SK-N-MC (cell line): ENCODE data around the gene TMEM30B.

Source experiments
- DNase-seq: peaks from one replicate; pipeline ENCODE4 v3.0.0-alpha.2; 2011; ENCODE audit warnings: low read depth, low spot score
- H3K27ac ChIP-seq: fragments of 200-600 bp; sonication (generic); 2 replicates; pipeline ENCODE4 v1.5.1; 2016; ENCODE audit warnings: mixed run types
- H3K36me3 ChIP-seq: fragments of 200-600 bp; sonication (generic); 2 replicates; pipeline ENCODE4 v1.6.1; 2017; ENCODE audit warnings: antibody characterized with exemption, low read length, mixed read lengths; ENCODE audit not compliant: insufficient read depth
- H3K4me3 ChIP-seq: fragments of 200-600 bp; sonication (generic); 2 replicates; pipeline ENCODE4 v1.5.1; 2016
- H3K9ac ChIP-seq: fragments of 200-600 bp; sonication (generic); 2 replicates; pipeline ENCODE4 v1.8.0; 2017; ENCODE audit warnings: mixed run types, mixed read lengths; ENCODE audit not compliant: insufficient read length
- H3K9me3 ChIP-seq: fragments of 200-600 bp; sonication (generic); 2 replicates; pipeline ENCODE4 v1.6.1; 2017; ENCODE audit warnings: low read depth, mild to moderate bottlenecking, antibody characterized with exemption, low read length, moderate library complexity, mixed read lengths
- EZH2 ChIP-seq: fragments of 200-600 bp; sonication (generic); IDR thresholded peaks from one replicate; pipeline ENCODE4 v1.6.1; 2017; ENCODE audit warnings: antibody characterized with exemption
- FOXP2 ChIP-seq: optimal IDR thresholded peaks from 2 replicates; pipeline ENCODE3; 2011; ENCODE audit warnings: mild to moderate bottlenecking, moderate library complexity; ENCODE audit not compliant: insufficient read depth; ENCODE audit errors: extremely low read length, control extremely low read depth
- POLR2AphosphoS5 ChIP-seq: IDR thresholded peaks from 2 replicates; pipeline ENCODE4 v1.6.1; 2012; ENCODE audit warnings: mild to moderate bottlenecking, low read depth, low read length, borderline replicate concordance

Gene TMEM30B

GRCh38 chr14:61288720-61289119 lies 7.6 kb upstream of the TMEM30B start:
- Histone ChIP-seq H3K27ac (no peak overlapping the region), H3K9me3 (no peaks in the 10 kb centered on the region), H3K4me3 (no peak overlapping the region), H3K36me3 (no peaks in the 10 kb centered on the region), H3K9ac (no peak overlapping the region)
- DNase-seq, result no peak
- no peak for TF ChIP-seq EZH2

GRCh38 chr14:61288228-61288627 lies 7.1 kb upstream of the TMEM30B start:
- H3K9ac ChIP-seq, result no peak overlapping the region
- H3K4me3 ChIP-seq, result no peak overlapping the region
- no peaks in the 10 kb centered on the region for H3K9me3 ChIP-seq
- H3K36me3 ChIP-seq, result no peaks in the 10 kb centered on the region
- TF ChIP-seq EZH2 (no peak), FOXP2 (no peak), POLR2AphosphoS5 (no peak)
- no peak for DNase-seq
- H3K27ac ChIP-seq, result no peak overlapping the region

GRCh38 chr14:61287196-61287595 lies 6.1 kb upstream of the TMEM30B start:
- DNase-seq, result no peak
- H3K36me3 ChIP-seq, result no peaks in the 10 kb centered on the region
- H3K4me3 ChIP-seq, result no peak overlapping the region
- no peak overlapping the region for H3K27ac ChIP-seq
- no peaks in the 10 kb centered on the region for H3K9me3 ChIP-seq
- no peak for TF ChIP-seq EZH2
- TF ChIP-seq POLR2AphosphoS5, result no peak
- TF ChIP-seq FOXP2, result no peak
- H3K9ac ChIP-seq, result no peak overlapping the region

- H3K4me3 ChIP-seq, result no peak overlapping the region
- H3K36me3 ChIP-seq, result no peaks in the 10 kb centered on the region
- no peak overlapping the region for H3K27ac ChIP-seq
- no peak overlapping the region for H3K9ac ChIP-seq
- H3K9me3 ChIP-seq, result no peaks in the 10 kb centered on the region
- TF ChIP-seq FOXP2 (no peak), POLR2AphosphoS5 (no peak), EZH2 (no peak)
- DNase-seq, result no peak
Measured at GRCh38 chr14:61285364-61285763, 4.2 kb upstream of the TMEM30B start.

GRCh38 chr14:61284001-61284400 lies 2.9 kb upstream of the TMEM30B start:
- no peaks in the 10 kb centered on the region for H3K9me3 ChIP-seq
- DNase-seq, result no peak
- H3K36me3 ChIP-seq, result no peaks in the 10 kb centered on the region
- H3K27ac ChIP-seq, result no peak overlapping the region
- H3K4me3 ChIP-seq, result no peak overlapping the region
- TF ChIP-seq POLR2AphosphoS5, result no peak
- no peak for TF ChIP-seq FOXP2
- no peak for TF ChIP-seq EZH2
- H3K9ac ChIP-seq, result no peak overlapping the region

- no peak for DNase-seq
- Histone ChIP-seq H3K27ac (no peak overlapping the region), H3K9me3 (no peaks in the 10 kb centered on the region), H3K36me3 (no peaks in the 10 kb centered on the region), H3K9ac (no peak overlapping the region), H3K4me3 (no peak overlapping the region)
- TF ChIP-seq FOXP2 (no peak), POLR2AphosphoS5 (no peak), EZH2 (no peak)
Measured at GRCh38 chr14:61282746-61283145, 1.6 kb upstream of the TMEM30B start.

- no peak for TF ChIP-seq FOXP2
- no peak for TF ChIP-seq EZH2
- TF ChIP-seq POLR2AphosphoS5, result no peak
- DNase-seq, result no peak
- H3K9ac ChIP-seq, result no peak overlapping the region
- H3K4me3 ChIP-seq, result no peak overlapping the region
- no peaks in the 10 kb centered on the region for H3K9me3 ChIP-seq
- no peaks in the 10 kb centered on the region for H3K36me3 ChIP-seq
- H3K27ac ChIP-seq, result no peak overlapping the region
Measured at GRCh38 chr14:61281948-61282275, 774 bp upstream of the TMEM30B start.

- Histone ChIP-seq H3K4me3 (no peak overlapping the region), H3K9ac (no peak overlapping the region), H3K9me3 (no peaks in the 10 kb centered on the region), H3K36me3 (no peaks in the 10 kb centered on the region), H3K27ac (no peak overlapping the region)
- DNase-seq, result no peak
- TF ChIP-seq EZH2, result no peak
- TF ChIP-seq POLR2AphosphoS5, result no peak
- no peak for TF ChIP-seq FOXP2
Measured at GRCh38 chr14:61280526-61281185, 482 bp downstream of the TMEM30B start.

- TF ChIP-seq POLR2AphosphoS5, result no peak
- TF ChIP-seq FOXP2, result no peak
- TF ChIP-seq EZH2, result no peak
Measured at GRCh38 chr14:61280092-61280525, 1.0 kb downstream of the TMEM30B start.

More at GRCh38 chr14:61280092-61280525, 1.0 kb downstream of the TMEM30B start:
- Histone ChIP-seq H3K4me3 (no peak overlapping the region), H3K27ac (no peak overlapping the region), H3K9ac (no peak overlapping the region), H3K9me3 (no peaks in the 10 kb centered on the region), H3K36me3 (no peaks in the 10 kb centered on the region)
- no peak for DNase-seq
